HG03097 (cell line): ENCODE results near the gene LRRC8D.

Experiments
- ATAC-seq: cut with Tn5 transposase; IDR thresholded peaks from one replicate; pipeline ENCODE4 v1.9.1; 2021; ENCODE audit not compliant: unreplicated experiment, low FRiP score

LRRC8D gene

GRCh38 chr1:89865498-89866382, 44.9 kb downstream of the LRRC8D start:
- no peak for ATAC-seq

DNA sequence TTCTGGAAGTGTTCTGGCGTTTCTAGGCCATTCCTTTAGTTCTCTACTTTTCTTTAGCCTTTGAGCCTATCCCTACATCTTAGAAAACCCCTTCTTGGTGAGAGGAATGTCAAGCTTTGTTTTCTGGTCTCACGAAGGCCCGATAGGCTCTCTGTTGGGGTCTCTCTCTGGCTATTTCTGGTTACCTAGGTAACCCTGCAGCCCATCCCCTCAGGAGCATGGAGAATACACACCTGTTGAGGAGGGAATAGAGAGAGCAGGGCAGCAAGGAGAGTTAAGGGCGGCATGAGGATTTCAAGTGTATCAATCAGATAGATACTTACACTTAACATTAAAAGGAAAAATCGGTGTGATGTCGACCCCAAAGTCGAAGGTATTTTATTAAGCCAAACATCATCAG, 45.7 kb downstream of the LRRC8D start:
- no peak for ATAC-seq

GRCh38 chr1:89870998-89871397, 50.2 kb downstream of the LRRC8D start:
- no peak for ATAC-seq

GRCh38 chr1:89871768-89872473, 51.1 kb downstream of the LRRC8D start:
- ATAC-seq = no peak

DNA sequence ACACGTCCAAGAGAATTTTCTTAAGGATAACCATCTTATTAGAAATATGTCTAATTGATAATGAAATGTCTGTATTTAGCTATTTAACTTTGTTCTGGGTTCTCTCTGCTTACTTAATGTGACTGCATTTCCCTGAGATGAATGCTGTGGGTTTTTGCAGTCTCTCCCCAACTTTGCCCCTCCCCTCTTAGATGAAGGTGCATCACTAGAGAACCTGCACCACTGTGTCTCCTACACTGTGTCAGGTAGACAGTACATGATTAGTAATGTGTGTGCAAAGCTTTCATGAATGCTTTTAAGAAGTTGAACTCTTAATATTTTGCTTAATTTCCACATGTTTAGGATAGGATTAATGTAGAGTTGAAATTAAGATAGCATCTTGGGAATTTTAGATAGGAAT, 51.7 kb downstream of the LRRC8D start:
- ATAC-seq = no peak

GRCh38 chr1:89873288-89873687, 52.5 kb downstream of the LRRC8D start:
- no peak for ATAC-seq

GRCh38 chr1:89873770-89874169, 52.9 kb downstream of the LRRC8D start:
- ATAC-seq = no peak

- ATAC-seq = no peak
Observed at GRCh38 chr1:89876463-89876862, 55.6 kb downstream of the LRRC8D start.

GRCh38 chr1:89877756-89878155, 56.9 kb downstream of the LRRC8D start:
- ATAC-seq = no peak

DNA sequence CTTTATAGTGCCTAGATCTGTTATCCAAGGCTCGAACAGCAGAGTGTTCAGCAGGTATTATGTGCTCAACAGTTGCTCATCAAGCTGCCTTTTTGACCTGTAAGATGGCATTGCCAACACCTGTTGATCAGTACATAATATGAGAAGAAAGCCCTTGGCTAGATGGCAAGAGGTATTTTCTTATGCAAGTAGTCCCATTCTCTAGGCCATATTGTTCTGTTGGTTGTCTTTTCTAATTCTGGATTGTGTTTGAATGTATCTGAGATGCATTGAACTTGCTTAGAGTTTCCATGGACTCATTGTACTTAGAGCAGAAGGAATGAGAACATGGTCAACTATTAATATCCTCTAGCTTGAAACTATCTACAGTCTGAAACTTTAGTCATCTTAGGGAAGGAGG, 57.4 kb downstream of the LRRC8D start:
- no peak for ATAC-seq

DNA sequence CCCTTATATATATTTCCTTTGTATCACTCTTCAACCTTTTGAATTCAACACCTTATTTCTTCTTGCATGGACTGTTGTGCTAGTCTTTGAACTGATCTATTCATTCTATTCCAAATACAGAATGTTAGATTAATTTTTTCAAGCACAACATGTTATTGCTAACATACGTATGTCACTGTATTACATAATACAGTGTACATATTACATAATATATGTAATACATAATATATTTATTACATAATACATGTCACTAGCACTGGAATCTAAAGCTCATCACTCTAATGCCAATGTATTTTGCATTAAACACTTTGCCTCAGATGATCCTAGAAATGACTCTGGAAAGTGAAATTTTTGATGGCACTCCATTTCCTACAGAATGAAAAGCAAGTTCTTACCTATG, 59.8 kb downstream of the LRRC8D start:
- ATAC-seq = no peak

- ATAC-seq = no peak
Observed at GRCh38 chr1:89881415-89882058, 60.7 kb downstream of the LRRC8D start.

DNA sequence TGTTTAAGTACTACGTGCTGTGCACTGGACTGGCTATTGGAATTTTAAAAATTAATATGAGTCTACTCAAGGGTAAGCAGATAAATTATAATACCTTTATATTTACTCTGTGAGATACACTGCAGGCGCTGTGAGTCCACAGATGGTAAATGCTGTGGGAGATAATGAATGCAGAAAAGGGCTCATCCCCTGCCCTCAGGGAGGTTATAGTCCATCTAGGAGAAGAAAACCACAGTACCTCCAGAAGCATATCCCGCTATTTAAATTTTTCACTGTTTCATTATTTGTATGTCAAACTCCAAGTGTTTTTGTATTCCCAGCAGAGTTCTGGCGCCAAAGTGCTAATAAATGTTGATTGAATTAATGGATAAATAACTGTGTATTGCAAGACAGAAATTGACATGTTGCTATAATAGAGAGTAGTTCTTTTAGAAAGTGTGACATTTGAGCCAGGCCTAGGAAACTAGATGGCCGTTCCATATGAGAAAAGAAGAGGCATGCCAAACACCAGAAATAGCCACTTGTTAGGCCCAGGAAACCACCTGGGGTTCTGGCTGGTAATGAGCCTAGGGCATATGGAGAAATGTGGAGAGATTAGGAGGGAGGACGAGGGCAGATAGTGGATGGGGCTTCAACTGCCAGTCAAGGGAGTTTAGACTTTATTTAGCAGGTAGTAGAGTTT, 61.7 kb downstream of the LRRC8D start:
- no peak for ATAC-seq

- ATAC-seq = no peak
Observed at GRCh38 chr1:89883030-89883379, 62.2 kb downstream of the LRRC8D start.

GRCh38 chr1:89884718-89885596, 64.1 kb downstream of the LRRC8D start:
- no peak for ATAC-seq

- ATAC-seq = no peak
Observed at GRCh38 chr1:89887270-89887669, 66.4 kb downstream of the LRRC8D start.

DNA sequence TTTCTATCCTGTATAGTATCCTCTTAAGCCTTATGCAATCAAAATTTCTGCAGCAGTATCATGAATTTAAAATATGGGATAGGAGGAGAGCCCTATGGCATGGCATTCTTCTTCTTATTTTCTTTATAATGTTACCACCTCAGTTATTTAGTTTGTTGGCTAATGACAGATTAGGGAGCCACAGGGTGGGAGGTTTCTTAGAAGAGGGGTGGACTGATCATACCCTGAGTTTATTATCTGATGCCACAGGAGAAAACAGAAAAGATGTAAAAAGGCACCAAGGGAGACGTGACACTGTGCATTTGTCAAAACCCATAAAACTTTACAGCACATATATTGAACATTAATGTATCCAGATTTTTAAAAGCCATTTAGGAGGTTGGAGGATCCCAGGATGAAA, 66.9 kb downstream of the LRRC8D start:
- no peak for ATAC-seq

GRCh38 chr1:89888480-89889322, 67.9 kb downstream of the LRRC8D start:
- no peak for ATAC-seq

DNA sequence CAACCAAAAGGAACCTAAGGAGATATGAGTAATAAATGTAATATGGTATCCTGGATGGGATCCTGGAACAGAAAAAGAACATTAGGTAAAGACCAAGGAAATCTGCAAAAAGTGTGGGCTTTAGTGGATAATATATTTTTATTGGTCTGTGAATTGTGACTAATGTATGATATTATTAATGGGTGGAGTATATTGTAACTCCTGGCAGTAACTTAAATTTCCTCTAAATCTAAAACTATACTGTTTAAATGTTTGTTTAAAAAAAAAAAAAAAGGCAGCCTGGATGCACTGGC, 68.4 kb downstream of the LRRC8D start:
- no peak for ATAC-seq
